ENCODE results near the gene FEZ2.

FEZ2 gene

DNA sequence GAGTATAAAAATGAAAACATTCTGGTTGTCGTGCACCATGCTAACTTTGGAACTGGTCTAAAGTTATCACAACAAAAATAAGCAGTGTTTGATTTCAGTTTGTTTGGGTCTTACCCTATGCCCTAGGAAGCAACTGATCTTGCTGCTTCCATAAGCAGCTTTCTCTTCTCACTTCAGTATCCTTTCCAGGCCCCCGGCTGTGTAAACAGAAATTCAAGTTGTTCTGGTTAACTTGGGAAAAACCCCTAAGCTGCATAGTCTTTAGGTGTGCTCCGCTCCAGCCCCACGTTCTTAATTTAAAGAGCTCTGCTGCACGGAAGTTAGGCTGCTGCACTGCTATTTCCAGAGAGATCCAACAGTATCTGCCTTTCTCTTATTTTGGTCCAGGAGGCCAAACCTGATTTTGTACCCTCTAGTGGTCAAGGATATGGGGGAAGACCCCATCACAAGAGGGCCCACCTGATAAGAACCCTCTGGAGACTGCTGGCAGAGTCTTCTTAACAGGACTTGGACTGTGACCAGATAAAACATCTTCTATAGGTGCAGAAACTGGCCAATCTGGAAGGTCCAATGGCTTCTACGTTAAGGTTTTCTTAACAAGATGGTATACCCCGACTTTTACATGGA lies 69.1 kb downstream of the FEZ2 start:
- H3K79me2 ChIP-seq (ENCODE audit: control insufficient read depth, low read length) = no peaks in the 10 kb centered on the region
- no peaks in the 10 kb centered on the region for H4K20me1 ChIP-seq (ENCODE audit: control insufficient read depth, insufficient read depth, low read depth, low read length)

GRCh38 chr2:36528274-36528673 lies 69.7 kb downstream of the FEZ2 start:
- no peaks in the 10 kb centered on the region for H3K9me3 ChIP-seq (ENCODE audit: control insufficient read depth, insufficient read depth, low read length)
- peaks cover 47% of the 10 kb centered on the region for H3K36me3 ChIP-seq (ENCODE audit: control insufficient read depth, low read length)
- H3K9me2 ChIP-seq (replicated peaks; ENCODE audit: control insufficient read depth, low read length) = no peaks in the 10 kb centered on the region
- no peaks in the 10 kb centered on the region for H3F3A ChIP-seq (ENCODE audit: control insufficient read depth, insufficient read depth)
- H4K20me1 ChIP-seq (ENCODE audit: control insufficient read depth, insufficient read depth, low read depth, low read length) = no peaks in the 10 kb centered on the region
- no peaks in the 10 kb centered on the region for H3K79me2 ChIP-seq (ENCODE audit: control insufficient read depth, low read length)
- H3K27ac ChIP-seq (ENCODE audit: low read depth, low read length) = no peak overlapping the region
- H3K27me3 ChIP-seq (ENCODE audit: control insufficient read depth, low read length) = no peaks in the 10 kb centered on the region
- no peak overlapping the region for H3K4me2 ChIP-seq (ENCODE audit: low read length)
- no peaks in the 10 kb centered on the region for H3K4me1 ChIP-seq (ENCODE audit: control insufficient read depth, low read length)
- no peak overlapping the region for H3K4me3 ChIP-seq (ENCODE audit: low read length)
- TF ChIP-seq EZH2phosphoT487 (IDR thresholded peaks at IDR 0.05; ENCODE audit: borderline replicate concordance, low read length) = no peak
- TF ChIP-seq, protein P1, sequence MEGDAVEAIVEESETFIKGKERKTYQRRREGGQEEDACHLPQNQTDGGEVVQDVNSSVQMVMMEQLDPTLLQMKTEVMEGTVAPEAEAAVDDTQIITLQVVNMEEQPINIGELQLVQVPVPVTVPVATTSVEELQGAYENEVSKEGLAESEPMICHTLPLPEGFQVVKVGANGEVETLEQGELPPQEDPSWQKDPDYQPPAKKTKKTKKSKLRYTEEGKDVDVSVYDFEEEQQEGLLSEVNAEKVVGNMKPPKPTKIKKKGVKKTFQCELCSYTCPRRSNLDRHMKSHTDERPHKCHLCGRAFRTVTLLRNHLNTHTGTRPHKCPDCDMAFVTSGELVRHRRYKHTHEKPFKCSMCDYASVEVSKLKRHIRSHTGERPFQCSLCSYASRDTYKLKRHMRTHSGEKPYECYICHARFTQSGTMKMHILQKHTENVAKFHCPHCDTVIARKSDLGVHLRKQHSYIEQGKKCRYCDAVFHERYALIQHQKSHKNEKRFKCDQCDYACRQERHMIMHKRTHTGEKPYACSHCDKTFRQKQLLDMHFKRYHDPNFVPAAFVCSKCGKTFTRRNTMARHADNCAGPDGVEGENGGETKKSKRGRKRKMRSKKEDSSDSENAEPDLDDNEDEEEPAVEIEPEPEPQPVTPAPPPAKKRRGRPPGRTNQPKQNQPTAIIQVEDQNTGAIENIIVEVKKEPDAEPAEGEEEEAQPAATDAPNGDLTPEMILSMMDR (IDR thresholded peaks at IDR 0.05; ENCODE audit: low read depth, low read length, poor library complexity, severe bottlenecking) = no peak

More for the DNA sequence above, 69.1 kb downstream of the FEZ2 start:
- H3F3A ChIP-seq (ENCODE audit: control insufficient read depth, insufficient read depth) = no peaks in the 10 kb centered on the region; the same call in 1 of the 2 replicates
- no peaks in the 10 kb centered on the region for H3K27me3 ChIP-seq (ENCODE audit: control insufficient read depth, low read length)
- H3K4me2 ChIP-seq (ENCODE audit: low read length) = no peak overlapping the region
- no peaks in the 10 kb centered on the region for H3K4me1 ChIP-seq (ENCODE audit: control insufficient read depth, low read length)
- no peak for TF ChIP-seq EZH2phosphoT487 (IDR thresholded peaks at IDR 0.05; ENCODE audit: borderline replicate concordance, low read length)
- TF ChIP-seq, protein P1 (IDR thresholded peaks at IDR 0.05; ENCODE audit: low read depth, low read length, poor library complexity, severe bottlenecking) = no peak
- no peak overlapping the region for H3K4me3 ChIP-seq (ENCODE audit: low read length)
- H3K9me2 ChIP-seq (replicated peaks; ENCODE audit: control insufficient read depth, low read length) = no peaks in the 10 kb centered on the region
- H3K36me3 ChIP-seq (ENCODE audit: control insufficient read depth, low read length) = peaks cover 41% of the 10 kb centered on the region
- H3K27ac ChIP-seq (ENCODE audit: low read depth, low read length) = no peak overlapping the region
- H3K9me3 ChIP-seq (ENCODE audit: control insufficient read depth, insufficient read depth, low read length) = peaks cover 2% of the 10 kb centered on the region; the same call in 1 of the 2 replicates

GRCh38 chr2:36526226-36526625 lies 71.7 kb downstream of the FEZ2 start:
- H4K20me1 ChIP-seq (ENCODE audit: control insufficient read depth, insufficient read depth, low read depth, low read length) = no peaks in the 10 kb centered on the region
- TF ChIP-seq, protein P1 (IDR thresholded peaks at IDR 0.05; ENCODE audit: low read depth, low read length, poor library complexity, severe bottlenecking) = no peak
- no peak for TF ChIP-seq EZH2phosphoT487 (IDR thresholded peaks at IDR 0.05; ENCODE audit: borderline replicate concordance, low read length)
- H3K9me2 ChIP-seq (replicated peaks; ENCODE audit: control insufficient read depth, low read length) = no peaks in the 10 kb centered on the region
- no peak overlapping the region for H3K4me2 ChIP-seq (ENCODE audit: low read length)
- no peaks in the 10 kb centered on the region for H3F3A ChIP-seq (ENCODE audit: control insufficient read depth, insufficient read depth)
- no peaks in the 10 kb centered on the region for H3K9me3 ChIP-seq (ENCODE audit: control insufficient read depth, insufficient read depth, low read length)
- H3K27me3 ChIP-seq (ENCODE audit: control insufficient read depth, low read length) = no peaks in the 10 kb centered on the region
- peaks cover 51% of the 10 kb centered on the region for H3K36me3 ChIP-seq (ENCODE audit: control insufficient read depth, low read length)
- no peak overlapping the region for H3K4me3 ChIP-seq (ENCODE audit: low read length)
- no peaks in the 10 kb centered on the region for H3K4me1 ChIP-seq (ENCODE audit: control insufficient read depth, low read length)
- H3K27ac ChIP-seq (ENCODE audit: low read depth, low read length) = no peak overlapping the region
- no peaks in the 10 kb centered on the region for H3K79me2 ChIP-seq (ENCODE audit: control insufficient read depth, low read length)
